Epithelial cell of umbilical artery (primary cell): ENCODE measurements around the gene COMMD8. TPM values are rescaled to one million over a fixed set of nuclear protein-coding genes. Genes with fewer than 3 reads are reported as not detected.

Experiments
- total RNA-seq: library from RNA; depleted of rRNA; stranded (reverse); fragments of >200 nt; gene quantifications from 2 replicates; pipeline ENCODE4 v1.2.3, GENCODE V29; 2014

COMMD8 gene
- total RNA-seq = 29.2 and 45.7 TPM in 2 replicates

GRCh38 chr4:47463235-47463956 is at the start of gene COMMD8:
COMMD8 (minus strand) TSS chr4:47463702; CDS start chr4:47463651, 51 bp downstream.

GRCh38 chr4:47485047-47485692 is 21.7 kb upstream of the COMMD8 start, which contains the start of gene ATP10D:
ATP10D (plus strand) TSS chr4:47485275; CDS start chr4:47512541, 27,266 bp downstream.

Other genes with a start within 250 kb of the COMMD8 start
- 19.2 and 55.2 TPM in 2 replicates for gene ATP10D, start 21.6 kb upstream of the COMMD8 start, total RNA-seq